ENCODE results near the gene GALNT18.

GRCh38 chr11:11387207-11387606 is 234.6 kb downstream of the GALNT18 start:
- TF ChIP-seq CTCF (conservative IDR thresholded peaks at IDR 0.05) = no peak
- no peak for TF ChIP-seq ZFX (IDR thresholded peaks at IDR 0.05)
